T-helper 2 cell treated with Interferon-gamma antibody and Interleukin-4, amounts not matched to agents 100 ng/mL and 5 ng/mL, for 36 hours (primary cell): ENCODE results near the gene NEO1. TPM values are rescaled to one million over a fixed set of nuclear protein-coding genes. Genes with fewer than 3 reads are reported as not detected.

Experiments used
- intact Hi-C: fragments of 100-400 bp; cut with micrococcal nuclease; formaldehyde crosslinking; loops from one replicate; pipeline ENCODE4 v1.15.1; 2023
- total RNA-seq: library from RNA; stranded (reverse); gene quantifications from 2 replicates; pipeline ENCODE4 v1.2.3, GENCODE V29; 2022

The NEO1 gene
- total RNA-seq, 1 donor from 2014 or later: 4.5 TPM

- intact Hi-C loops: no loop called here
Observed at GRCh38 chr15:73324496-73325170, 272.4 kb downstream of the NEO1 start.

- intact Hi-C loops: no loop called here
Observed at GRCh38 chr15:73325191-73325861, 273.1 kb downstream of the NEO1 start.

GRCh38 chr15:73326157-73326556, 273.9 kb downstream of the NEO1 start:
- intact Hi-C loops: no loop called here

- intact Hi-C loops: no loop called here
Observed at GRCh38 chr15:73328149-73328820, 276.0 kb downstream of the NEO1 start.

GRCh38 chr15:73328981-73329380, 276.7 kb downstream of the NEO1 start:
- intact Hi-C loops: no loop called here

- intact Hi-C loops: no loop called here
Observed at GRCh38 chr15:73329501-73330200, 277.4 kb downstream of the NEO1 start.

GRCh38 chr15:73330206-73331051, 278.2 kb downstream of the NEO1 start:
- intact Hi-C loops: no loop called here

GRCh38 chr15:73331501-73331900, 279.2 kb downstream of the NEO1 start:
- intact Hi-C loops: no loop called here

- intact Hi-C loops: no loop called here
Observed at GRCh38 chr15:73331991-73332925, 280.0 kb downstream of the NEO1 start.

GRCh38 chr15:73333001-73333400, 280.7 kb downstream of the NEO1 start:
- intact Hi-C loops: no loop called here

- intact Hi-C loops: no loop called here
Observed at GRCh38 chr15:73334086-73334485, 281.8 kb downstream of the NEO1 start.

- intact Hi-C loops: no loop called here
Observed at GRCh38 chr15:73335026-73335425, 282.8 kb downstream of the NEO1 start.

- intact Hi-C loops: no loop called here
Observed at GRCh38 chr15:73335471-73335870, 283.2 kb downstream of the NEO1 start.

- intact Hi-C loops: no loop called here
Observed at GRCh38 chr15:73336756-73337155, 284.5 kb downstream of the NEO1 start.

GRCh38 chr15:73337187-73337586, 284.9 kb downstream of the NEO1 start:
- intact Hi-C loops: no loop called here

- intact Hi-C loops: no loop called here
Observed at GRCh38 chr15:73338058-73338457, 285.8 kb downstream of the NEO1 start.

- intact Hi-C loops: no loop called here
Observed at GRCh38 chr15:73338606-73339374, 286.5 kb downstream of the NEO1 start.

- intact Hi-C loops: no loop called here
Observed at GRCh38 chr15:73340502-73341192, 288.4 kb downstream of the NEO1 start.
